Pancreas (tissue), 10 donors: ENCODE data around the gene NEB. TPM values are rescaled to one million over a fixed set of nuclear protein-coding genes. Genes with fewer than 3 reads are reported as not detected.
"Not testable (repeated sequence)": the region's sequence is repeated elsewhere in the genome, so short reads cannot be mapped to it uniquely, and the experiment has no call there.

Experiments used
- ATAC-seq, 4 donors: fragments of 200-7000 bp; cut with Tn5 transposase; one replicate each; pipeline versions ENCODE4 v1.8.0 to v1.9.1; 2020; ENCODE audit warnings: mild to moderate bottlenecking in 4 of 4, moderate library complexity in 4 of 4
- DNase-seq, 6 donors: peaks; one replicate each; pipeline ENCODE4 v3.0.0-alpha.2; 2020
- FAIRE-seq: peaks from 2 replicates; lab custom pipeline; 2012; peaks lifted over from hg19 to GRCh38; lab: Jason Lieb, UNC
- H3K27ac ChIP-seq, 4 donors: fragments of 200-600 bp; sonication (generic); 1 replicate in 3 of 4; 2 replicates in 1 of 4; pipeline versions ENCODE4 v1.5.0 to v1.8.0; 2020
- H3K27me3 ChIP-seq, 4 donors: fragments of 200-600 bp; one replicate each; pipeline ENCODE4 v1.8.0; 2021
- H3K36me3 ChIP-seq, 3 donors: fragments of 200-600 bp; sonication (generic) in 1 of 3; one replicate each; pipeline versions ENCODE4 v1.5.0 to v1.8.0; 2020 to 2021
- H3K4me1 ChIP-seq, 3 donors: fragments of 200-600 bp; one replicate each; pipeline ENCODE4 v1.8.0; 2021
- H3K4me3 ChIP-seq, 4 donors: fragments of 200-600 bp; sonication (generic) in 2 of 4; one replicate each; pipeline versions ENCODE4 v1.5.0 to v1.8.0; 2020 to 2021
- H3K9me3 ChIP-seq, 4 donors: fragments of 200-600 bp; one replicate each; pipeline ENCODE4 v1.8.0; 2021
- CTCF ChIP-seq, 4 donors: fragments of 200-600 bp; sonication (generic) in 3 of 4; IDR thresholded peaks; one replicate each; pipeline versions ENCODE4 v1.5.0 to v1.8.0; 2021; ENCODE audit warnings: antibody characterized with exemption in 4 of 4
- WGBS, 2 donors: extraction: QIAGEN DNeasy Blood & Tissue Kit; methylation state at CpG; one replicate each; pipeline ENCODE4 v1.1.7; 2013; 5-methylcytosine and 5-hydroxymethylcytosine counted together
- intact Hi-C, 3 donors: fragments of 100-400 bp; cut with DNase I; formaldehyde crosslinking; loops; one replicate each; pipeline versions ENCODE4 v1.11.1 to v1.14.2; 2022
- polyA plus RNA-seq, 2 donors: library from polyadenylated mRNA; stranded (reverse); fragments of 200-250 nt; gene quantifications; one replicate each; pipeline ENCODE4 v1.2.3, GENCODE V29; 2013
- total RNA-seq, 6 donors: library from RNA; stranded (reverse); fragmentation: NEBNext Ultra II Directional in 4 of 6; extraction: Animal tissue kit (Norgen Biotek cat#: 25700) in 4 of 6; gene quantifications; one replicate each; pipeline versions ENCODE4 v1.2.1 to v1.2.4, GENCODE V29; 2021 to 2023
- donor health status: healthy with polysubstance abuse.
- donor health status: DM: no; HTN: no; CAD: no; lungs with moderate emphysema.
- donor health status: DM: no; HTN: no; CAD: no.
- donor health status: control.
- donor health status: control.
- donor health status: Bipolar disorder and iron deficiency.
- donor health status: DM: yes; HTN: yes; CAD: no.
- donor health status: DM: no; HTN: no; CAD: no.
- donor health status: DM: no; HTN: no; CAD: no.
- donor health status: DM: yes; HTN: yes; CAD: no.

The NEB gene
- total and polyA plus RNA-seq, 8 donors = 0.58 to 2.5 (median 0.80) TPM

GRCh38 chr2:151614159-151614558 lies 120.1 kb downstream of the NEB start:
- no peak for ATAC-seq
- 76 to 83% methylated on average over 5 of the region's 5 CpGs for WGBS, 2 donors
- Histone ChIP-seq H3K27me3 (no peaks in the 10 kb centered on the region), H3K4me1 (no peaks in the 10 kb centered on the region), H3K4me3 (no peak overlapping the region), H3K9me3 (no peaks in the 10 kb centered on the region), H3K36me3 (no peaks in the 10 kb centered on the region), H3K27ac (no peak overlapping the region)
- DNase-seq = no peak
- intact Hi-C loops = no loop called here
- FAIRE-seq = no peak
- no peak for TF ChIP-seq CTCF (IDR thresholded peaks at IDR 0.05)

GRCh38 chr2:151611351-151611750 lies 122.9 kb downstream of the NEB start:
- 32 to 33% methylated on average over 1 of the region's 1 CpG for WGBS, 2 donors
- no peaks in the 10 kb centered on the region for H3K4me1 ChIP-seq
- FAIRE-seq (no peak), ATAC-seq (no peak), DNase-seq (no peak)
- no peaks in the 10 kb centered on the region for H3K36me3 ChIP-seq
- no peaks in the 10 kb centered on the region for H3K27me3 ChIP-seq
- intact Hi-C loops = no loop called here
- no peak for TF ChIP-seq CTCF (IDR thresholded peaks at IDR 0.05)
- no peak overlapping the region for H3K4me3 ChIP-seq
- H3K27ac ChIP-seq = no peak overlapping the region
- no peaks in the 10 kb centered on the region for H3K9me3 ChIP-seq

GRCh38 chr2:151610310-151610709 lies 124.0 kb downstream of the NEB start:
- no peak overlapping the region for H3K27ac ChIP-seq
- ATAC-seq = no peak
- 81 to 92% methylated on average over 4 of the region's 4 CpGs for WGBS, 2 donors
- no peak for TF ChIP-seq CTCF (IDR thresholded peaks at IDR 0.05)
- no peak for FAIRE-seq
- H3K27me3 ChIP-seq = no peaks in the 10 kb centered on the region
- intact Hi-C loops = no loop called here
- DNase-seq = no peak
- H3K36me3 ChIP-seq = no peaks in the 10 kb centered on the region
- no peaks in the 10 kb centered on the region for H3K9me3 ChIP-seq
- H3K4me3 ChIP-seq = no peak overlapping the region
- no peaks in the 10 kb centered on the region for H3K4me1 ChIP-seq

GRCh38 chr2:151609705-151610104 lies 124.6 kb downstream of the NEB start:
- H3K9me3 ChIP-seq = no peaks in the 10 kb centered on the region
- DNase-seq (no peak), FAIRE-seq (no peak), ATAC-seq (no peak)
- intact Hi-C loops = no loop called here
- no peaks in the 10 kb centered on the region for H3K36me3 ChIP-seq
- TF ChIP-seq CTCF (IDR thresholded peaks at IDR 0.05) = no peak
- 89 to 95% methylated on average over 4 of the region's 4 CpGs for WGBS, 2 donors
- H3K27ac ChIP-seq = no peak overlapping the region
- no peaks in the 10 kb centered on the region for H3K4me1 ChIP-seq
- no peaks in the 10 kb centered on the region for H3K27me3 ChIP-seq
- no peak overlapping the region for H3K4me3 ChIP-seq

GRCh38 chr2:151607459-151608424 lies 126.5 kb downstream of the NEB start:
- intact Hi-C loops, H3K4me1 ChIP-seq, H3K36me3 ChIP-seq, H3K27me3 ChIP-seq, H3K4me3 ChIP-seq, DNase-seq, H3K9me3 ChIP-seq, H3K27ac ChIP-seq: not testable (repeated sequence)
- ATAC-seq = peak in 1 of 4 donors; percentile 61
- no CpG with 5 or more reads among the region's 6 CpGs for WGBS, 2 donors
- FAIRE-seq = peak; percentile 54

- H3K9me3 ChIP-seq, H3K36me3 ChIP-seq, H3K4me3 ChIP-seq, ATAC-seq, H3K27me3 ChIP-seq, FAIRE-seq, H3K27ac ChIP-seq, H3K4me1 ChIP-seq, intact Hi-C loops: not testable (repeated sequence)
- 86 to 92% methylated on average over 1 of the region's 2 CpGs for WGBS, 2 donors
- DNase-seq = peak in 1 of 6 donors; percentile 23
Observed at GRCh38 chr2:151603530-151603929, 130.7 kb downstream of the NEB start.

GRCh38 chr2:151602402-151602801 lies 131.9 kb downstream of the NEB start:
- H3K4me1 ChIP-seq, DNase-seq, H3K9me3 ChIP-seq, H3K36me3 ChIP-seq, ATAC-seq, H3K4me3 ChIP-seq, H3K27ac ChIP-seq, intact Hi-C loops, FAIRE-seq, H3K27me3 ChIP-seq: not testable (repeated sequence)
- WGBS, 2 donors = no CpG with 5 or more reads among the region's 5 CpGs

- H3K27ac ChIP-seq, DNase-seq, H3K4me1 ChIP-seq, H3K9me3 ChIP-seq, H3K36me3 ChIP-seq, H3K4me3 ChIP-seq, intact Hi-C loops, H3K27me3 ChIP-seq: not testable (repeated sequence)
- WGBS, 2 donors = no CpG with 5 or more reads among the region's 4 CpGs
- FAIRE-seq (peak; percentile 9), ATAC-seq (peak; percentile 43 to 80 (median 78))
Observed at GRCh38 chr2:151601803-151602202, 132.5 kb downstream of the NEB start.
